Right renal pelvis (tissue), 4 donors: ENCODE results near the gene DYSF. TPM values are rescaled to one million over a fixed set of nuclear protein-coding genes. Genes with fewer than 3 reads are reported as not detected.

Experiments used
- DNase-seq, 4 donors: peaks; one replicate each; pipeline ENCODE4 v3.0.0-alpha.2; 2013; ENCODE audit warnings: low read depth in 4 of 4, low spot score in 3 of 4, missing footprints in 1 of 4
- polyA plus RNA-seq, 4 donors: library from polyadenylated mRNA; unstranded; fragments of 120-200 nt; gene quantifications; one replicate each; pipeline ENCODE4 v1.2.1, GENCODE V29; 2013; ENCODE audit not compliant: insufficient read length in 4 of 4

DYSF gene
- polyA plus RNA-seq, 4 donors = 17.1 to 22.6 (median 18.4) TPM

DNA sequence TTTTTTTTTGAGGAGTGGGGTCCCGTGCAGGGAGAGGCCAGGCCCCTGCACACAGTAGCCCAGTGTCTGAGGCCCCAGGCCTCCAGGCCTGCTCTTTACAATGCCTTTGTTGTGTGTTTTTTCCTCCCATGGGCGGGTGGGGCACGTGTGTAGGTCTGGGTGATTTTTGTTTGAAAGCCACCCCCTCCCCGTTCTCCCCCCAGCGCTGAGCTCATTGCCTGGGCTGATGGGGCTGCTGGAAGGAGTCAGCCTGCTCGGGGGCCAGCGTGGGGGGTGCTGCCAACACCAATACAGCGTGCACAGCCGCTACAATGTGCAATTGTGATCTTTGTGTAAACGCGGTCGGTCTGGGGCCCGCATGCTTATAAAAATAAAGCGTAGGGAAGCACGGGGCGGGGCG is 142.7 kb downstream of the DYSF start:
- no peak for DNase-seq

DNA sequence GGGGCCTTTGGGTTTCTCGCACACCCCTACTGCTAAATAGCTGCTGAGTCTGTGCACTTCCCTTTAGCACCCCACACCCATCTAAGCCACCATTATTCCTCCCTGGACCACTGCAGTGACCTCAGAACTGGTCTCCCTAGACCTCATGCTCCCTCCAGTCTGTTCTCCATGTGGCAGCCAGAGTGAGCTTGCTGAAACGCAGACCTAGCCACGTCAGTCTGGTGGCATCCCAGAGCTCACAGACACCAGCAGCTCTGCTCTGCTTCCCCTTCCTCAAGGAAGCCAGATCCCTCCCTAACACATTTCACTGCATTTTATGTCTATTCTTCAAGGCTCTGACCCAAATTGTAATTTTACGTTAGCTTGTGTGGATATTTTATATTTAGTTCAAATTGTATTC is 144.4 kb downstream of the DYSF start:
- DNase-seq = no peak

DNA sequence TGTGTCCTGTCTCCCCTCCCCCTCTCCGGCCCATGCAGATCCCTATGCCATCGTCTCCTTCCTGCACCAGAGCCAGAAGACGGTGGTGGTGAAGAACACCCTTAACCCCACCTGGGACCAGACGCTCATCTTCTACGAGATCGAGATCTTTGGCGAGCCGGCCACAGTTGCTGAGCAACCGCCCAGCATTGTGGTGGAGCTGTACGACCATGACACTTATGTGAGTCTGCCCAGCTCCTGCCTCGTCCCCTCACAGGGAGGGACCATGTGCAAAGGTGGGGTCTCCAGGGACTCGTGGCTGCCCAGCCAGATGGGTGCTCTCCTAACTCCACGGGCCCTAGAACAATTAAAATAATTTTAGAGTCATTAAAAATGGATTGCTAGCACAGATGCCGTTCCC is 145.2 kb downstream of the DYSF start:
- no peak for DNase-seq

GRCh38 chr2:71599038-71599437 is 145.7 kb downstream of the DYSF start:
- DNase-seq = no peak

DNA sequence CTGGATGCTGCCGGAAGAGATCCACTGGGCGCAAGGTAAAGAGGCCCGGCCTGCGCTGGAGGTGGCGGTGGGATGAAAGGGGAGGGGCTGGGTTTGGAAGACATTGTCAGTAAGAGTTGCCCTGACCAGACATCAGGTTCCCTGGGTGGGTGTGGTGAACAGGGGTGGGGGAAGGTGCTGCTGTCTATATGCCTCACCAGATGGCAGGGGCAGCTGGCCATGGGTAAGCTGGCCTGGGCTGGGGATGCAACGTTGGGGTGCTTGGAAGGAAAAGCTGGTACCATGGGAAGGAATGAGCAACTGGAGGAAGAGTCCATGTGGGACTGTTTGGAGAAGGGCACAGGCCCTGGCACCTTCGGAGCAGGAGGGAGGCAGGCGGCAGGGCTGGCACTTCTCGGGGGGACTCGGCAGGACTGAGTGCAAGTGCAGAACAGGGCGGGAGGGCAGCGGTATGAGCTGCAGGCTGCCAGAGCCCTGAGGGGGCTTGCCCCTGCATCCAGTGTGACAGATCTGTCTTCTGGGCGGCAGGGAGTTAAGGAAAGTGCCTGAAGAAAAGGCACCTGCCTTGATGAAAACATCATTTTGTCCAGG is 146.4 kb downstream of the DYSF start:
- DNase-seq = no peak

GRCh38 chr2:71600555-71600954 is 147.2 kb downstream of the DYSF start:
- DNase-seq = no peak

GRCh38 chr2:71601136-71602114 is 148.1 kb downstream of the DYSF start:
- DNase-seq = no peak

DNA sequence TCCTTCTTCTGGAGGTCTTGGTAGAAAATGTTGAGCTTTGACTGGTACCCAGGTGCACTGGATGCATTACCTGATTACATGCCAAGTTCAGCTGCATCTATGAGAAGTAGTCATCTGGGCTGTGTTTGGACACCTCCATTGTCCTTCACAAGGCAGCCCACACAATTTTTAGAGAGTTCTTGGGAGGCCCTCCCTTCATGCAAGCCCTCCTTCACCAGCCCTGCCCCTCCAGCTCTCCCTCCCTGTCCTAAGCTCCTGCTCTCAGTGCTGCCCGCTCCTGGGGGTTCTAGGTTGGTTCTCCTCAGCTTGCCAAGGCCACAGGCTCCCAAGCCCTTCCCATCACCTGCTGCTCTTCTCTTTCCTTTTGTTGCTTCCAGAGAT is 148.7 kb downstream of the DYSF start:
- DNase-seq = no peak

GRCh38 chr2:71602581-71602980 is 149.2 kb downstream of the DYSF start:
- no peak for DNase-seq

- DNase-seq = no peak
Measured at GRCh38 chr2:71603311-71603811, 150.0 kb downstream of the DYSF start.

DNA sequence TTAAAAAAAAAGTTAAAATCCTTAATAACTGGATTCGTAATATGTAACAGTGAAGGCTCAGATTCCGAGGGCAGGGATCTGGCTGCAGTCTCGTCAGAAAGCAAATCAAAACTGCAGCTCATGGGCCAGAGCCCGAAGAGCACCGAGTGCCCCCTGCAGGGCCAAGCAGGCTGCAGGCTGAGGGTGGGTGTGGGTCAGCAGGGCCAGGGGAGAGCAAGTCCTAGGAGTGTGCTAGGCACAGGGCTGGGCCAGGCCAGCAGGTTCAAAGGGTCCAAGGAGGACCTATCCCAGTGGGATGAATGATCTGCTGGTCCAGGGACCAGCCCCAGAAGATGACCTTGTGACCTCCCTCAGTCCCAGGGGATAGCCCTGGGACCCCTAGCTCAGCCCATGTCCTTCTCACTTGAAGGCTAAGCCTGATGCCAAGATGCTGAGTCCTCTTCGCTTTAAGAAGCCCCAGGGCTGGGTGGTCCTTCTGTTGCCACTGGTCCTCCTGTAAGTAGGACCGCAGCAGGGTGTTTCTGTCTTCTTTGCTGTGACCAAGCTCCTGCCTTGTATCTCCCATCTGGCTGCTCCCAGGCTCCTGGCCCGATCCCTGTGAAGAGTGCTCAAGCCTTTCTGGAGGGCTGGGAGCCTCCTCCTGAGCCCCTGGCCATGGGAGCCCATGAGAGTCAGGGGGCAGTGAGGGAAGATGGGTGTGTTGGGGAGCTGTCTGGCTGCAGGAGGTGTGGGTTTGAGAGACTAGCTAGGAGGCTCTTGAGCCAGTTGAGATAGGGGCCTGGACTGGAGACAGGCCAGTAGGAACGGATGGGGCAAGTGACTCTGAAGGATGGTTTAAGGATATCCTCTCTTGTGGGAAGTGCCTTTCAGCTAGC is 150.7 kb downstream of the DYSF start:
- DNase-seq = no peak

- DNase-seq = no peak
Measured at GRCh38 chr2:71604726-71605120, 151.4 kb downstream of the DYSF start.

GRCh38 chr2:71605173-71605641 is 151.8 kb downstream of the DYSF start:
- DNase-seq = no peak

DNA sequence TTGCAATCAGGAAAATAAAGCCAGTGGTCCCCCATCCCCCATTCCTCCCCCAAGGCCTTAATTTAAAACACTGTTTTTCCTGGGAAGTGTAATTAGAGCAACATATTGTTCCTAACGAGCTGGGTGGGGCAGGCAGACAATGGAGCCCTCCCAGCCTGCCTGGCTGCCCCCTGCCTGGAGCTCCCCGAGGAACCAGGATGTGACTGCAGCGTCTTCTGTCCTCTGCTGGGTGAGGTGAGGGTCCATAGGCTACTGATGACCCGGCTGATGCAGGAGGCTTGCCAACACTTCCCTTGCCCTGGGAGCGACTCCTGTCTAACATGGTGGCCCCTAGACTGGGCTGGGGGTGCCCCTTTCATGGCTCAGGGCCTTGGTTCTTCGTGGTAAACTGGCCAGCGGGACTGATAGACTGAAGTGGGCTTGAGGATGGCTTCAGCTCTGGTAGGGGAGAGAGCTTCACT is 152.4 kb downstream of the DYSF start:
- DNase-seq = no peak

- DNase-seq = no peak
Measured at GRCh38 chr2:71606244-71606643, 152.9 kb downstream of the DYSF start.

DNA sequence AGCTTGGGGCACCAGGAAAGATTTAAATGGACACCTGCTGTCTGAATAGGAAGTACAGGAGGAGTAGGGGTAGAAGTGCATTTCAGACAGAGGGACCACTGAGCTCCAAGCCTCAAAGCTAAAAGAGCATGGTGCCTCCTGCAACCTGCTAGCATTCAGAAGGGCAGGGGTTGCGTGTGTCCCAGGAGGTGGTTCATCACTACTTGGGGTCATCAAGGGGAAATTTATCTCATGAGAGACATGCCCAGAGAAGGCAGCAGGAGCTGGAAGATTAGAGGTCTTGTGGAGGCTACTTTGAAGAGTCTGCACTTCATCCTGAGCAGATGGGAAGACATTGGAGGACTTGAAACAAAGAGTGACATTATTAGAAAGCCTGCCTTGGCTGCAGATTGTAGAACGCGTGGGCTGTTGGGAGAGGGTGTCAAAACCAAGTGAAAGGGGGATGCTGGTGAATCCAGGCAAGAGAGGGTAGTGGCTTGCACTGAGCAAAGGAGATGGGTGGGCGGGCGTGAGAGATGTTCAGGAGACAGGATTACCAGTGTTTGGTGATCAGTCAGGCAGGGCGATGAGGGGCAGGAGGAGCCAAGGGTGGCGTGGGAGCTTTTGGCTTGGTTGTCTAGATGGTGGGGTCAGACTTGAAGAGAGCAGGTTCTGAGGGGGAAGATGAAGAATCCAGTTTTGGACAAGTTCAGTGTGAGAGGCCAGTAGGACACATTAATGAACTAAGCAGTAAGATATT is 154.0 kb downstream of the DYSF start:
- DNase-seq = no peak

DNA sequence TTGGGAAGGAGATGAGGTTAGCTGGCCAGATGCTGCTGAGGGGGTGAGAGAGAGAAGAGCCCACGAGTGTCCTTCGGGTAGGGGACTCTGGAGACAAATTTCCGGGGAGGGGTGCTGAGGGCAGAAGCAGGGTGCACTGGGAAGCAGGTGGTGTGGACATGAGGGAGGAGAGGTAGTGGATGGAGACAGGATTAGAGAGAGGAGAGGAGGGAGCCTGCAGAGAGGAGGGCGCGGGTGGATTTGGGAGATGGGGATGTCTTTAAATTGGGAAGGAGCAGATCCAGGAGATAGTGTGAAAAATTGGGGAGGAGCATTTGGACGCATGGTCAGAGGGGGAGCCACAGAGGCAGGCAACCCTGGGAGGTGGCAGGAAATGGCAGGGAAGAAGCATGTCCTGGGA is 154.7 kb downstream of the DYSF start:
- DNase-seq = no peak

DNA sequence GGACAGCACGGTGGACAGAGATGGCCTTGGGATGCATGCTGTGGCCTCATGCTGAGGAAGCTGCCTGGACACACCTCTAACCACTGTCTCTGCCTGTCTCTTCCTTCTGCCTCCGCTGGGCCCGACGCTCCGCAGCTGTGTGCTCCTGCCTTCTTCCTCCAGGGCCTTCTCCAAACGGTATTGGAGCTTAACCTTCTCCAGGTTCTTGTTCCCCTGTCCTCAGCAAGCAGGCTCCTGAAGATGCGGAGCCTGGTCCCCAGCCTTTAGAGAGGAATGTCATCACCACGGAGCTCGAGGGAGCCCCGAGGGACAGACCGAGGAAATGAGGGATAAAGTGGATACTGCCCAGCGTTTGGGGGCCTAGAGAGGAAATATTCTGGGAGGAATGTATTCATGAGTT is 155.1 kb downstream of the DYSF start:
- DNase-seq = no peak

GRCh38 chr2:71609029-71609428 is 155.7 kb downstream of the DYSF start:
- DNase-seq = no peak

DNA sequence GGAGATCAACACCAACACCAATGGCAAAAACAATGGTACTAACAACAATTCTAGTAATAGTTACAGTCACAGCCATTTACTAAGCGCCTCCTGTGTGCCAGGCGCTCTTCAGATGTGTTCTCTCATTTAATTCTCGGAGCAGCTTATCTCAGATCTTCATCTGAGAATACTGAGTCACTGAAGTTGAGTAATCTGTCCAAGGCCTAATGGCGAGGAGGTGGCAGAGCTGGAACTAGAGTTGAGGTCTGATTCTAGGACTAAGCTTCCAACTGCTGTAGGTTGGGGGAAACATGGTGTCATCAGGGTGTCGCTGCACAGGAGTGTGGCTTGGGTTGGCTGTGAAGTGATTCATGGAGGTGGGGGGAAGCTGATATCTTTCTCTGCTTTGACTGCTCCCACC is 156.1 kb downstream of the DYSF start:
- DNase-seq = no peak
